H1 (cell line): Measurements from ENCODE around the gene DOCK8. TPM values are rescaled to one million over a fixed set of nuclear protein-coding genes. Genes with fewer than 3 reads are reported as not detected.

Source experiments
- CTCF ChIA-PET: fragments of 300-600 bp; sonication (Branson Sonifier 250); formaldehyde crosslinking; loops from one replicate; lab custom pipeline; 2021; ENCODE audit not compliant: partially characterized antibody; lab: Charles Lee
- POLR2A ChIA-PET: fragments of 300-600 bp; sonication (Branson Sonifier 250); formaldehyde crosslinking; loops from one replicate; lab custom pipeline; 2021; ENCODE audit warnings: inconsistent platforms; ENCODE audit not compliant: partially characterized antibody; lab: Charles Lee
- DNase-seq, 2 experiments: peaks; one replicate each; pipeline versions ENCODE4 v3.0.0 to v3.0.0-alpha.2; 2010 to 2022; ENCODE audit warnings: low spot score in 2 of 2, low read depth in 1 of 2, mixed read lengths in 1 of 2
- FAIRE-seq: peaks from 2 replicates; lab custom pipeline; 2011; peaks lifted over from hg19 to GRCh38; lab: Jason Lieb, UNC
- H2AFZ ChIP-seq: 2 replicates; pipeline ENCODE4 v1.8.1; 2012; ENCODE audit warnings: low read length, inconsistent platforms
- H2AK5ac ChIP-seq: 2 replicates; pipeline ENCODE4 v1.6.1; 2013; ENCODE audit warnings: low read depth, low read length
- H2BK120ac ChIP-seq: replicated peaks from 2 replicates; pipeline ENCODE3; 2013; ENCODE audit warnings: low read depth, low read length, inconsistent platforms
- H2BK12ac ChIP-seq: 2 replicates; pipeline ENCODE4 v1.6.1; 2013; ENCODE audit warnings: low read depth, low read length
- H2BK15ac ChIP-seq: 2 replicates; pipeline ENCODE4 v1.6.1; 2013; ENCODE audit warnings: low read length
- H2BK20ac ChIP-seq: 2 replicates; pipeline ENCODE4 v1.6.1; 2013; ENCODE audit warnings: low read length
- H2BK5ac ChIP-seq: 2 replicates; pipeline ENCODE4 v1.6.1; 2013; ENCODE audit warnings: low read depth, low read length
- H3K14ac ChIP-seq: 2 replicates; pipeline ENCODE4 v1.6.1; 2013; ENCODE audit warnings: inconsistent platforms; ENCODE audit not compliant: insufficient read length
- H3K18ac ChIP-seq: 2 replicates; pipeline ENCODE4 v1.6.1; 2013; ENCODE audit warnings: low read length; ENCODE audit errors: extremely low read depth
- H3K23ac ChIP-seq: 2 replicates; pipeline ENCODE4 v1.6.1; 2013; ENCODE audit warnings: inconsistent platforms; ENCODE audit not compliant: insufficient read length
- H3K23me2 ChIP-seq: 2 replicates; pipeline ENCODE4 v1.6.1; 2013; ENCODE audit warnings: low read depth, low read length
- H3K27ac ChIP-seq: 2 replicates; pipeline ENCODE4 v1.6.1; 2011; ENCODE audit warnings: low read depth, low read length, inconsistent platforms
- H3K27me3 ChIP-seq, 4 experiments: replicated peaks in 1 of 4; 1 replicate in 1 of 4; 2 replicates in 3 of 4; pipeline versions ENCODE4 v1.6.1 to v1.8.1; 2011 to 2013; ENCODE audit warnings: low read length in 3 of 4, mild to moderate bottlenecking in 3 of 4, inconsistent platforms in 2 of 4, mixed read lengths in 2 of 4, moderate library complexity in 1 of 4; ENCODE audit not compliant: control insufficient read depth in 3 of 4, insufficient read depth in 3 of 4; ENCODE audit errors: extremely low read depth in 1 of 4
- H3K36me3 ChIP-seq, 4 experiments: 2 replicates each; pipeline versions ENCODE4 v1.6.1 to v1.8.1; 2011 to 2013; ENCODE audit warnings: mild to moderate bottlenecking in 4 of 4, low read length in 3 of 4, moderate library complexity in 2 of 4, control low read depth in 1 of 4, inconsistent platforms in 1 of 4; ENCODE audit not compliant: insufficient read depth in 4 of 4, control insufficient read depth in 2 of 4
- H3K4ac ChIP-seq: replicated peaks from 2 replicates; pipeline ENCODE3; 2013; ENCODE audit warnings: low read length, low read depth, mixed read lengths, inconsistent platforms; ENCODE audit not compliant: insufficient read length
- H3K4me1 ChIP-seq, 4 experiments: replicated peaks in 1 of 4; 1 replicate in 1 of 4; 2 replicates in 3 of 4; pipeline versions ENCODE4 v1.6.1 to v1.8.1; 2011 to 2013; ENCODE audit warnings: low read length in 3 of 4, inconsistent platforms in 2 of 4, mixed read lengths in 1 of 4; ENCODE audit not compliant: insufficient read depth in 4 of 4, control insufficient read depth in 3 of 4
- H3K4me2 ChIP-seq, 2 experiments: 2 replicates each; pipeline versions ENCODE4 v1.6.1 to v1.8.1; 2011 to 2013; ENCODE audit warnings: low read depth in 2 of 2, low read length in 2 of 2, control low read depth in 1 of 2, inconsistent platforms in 1 of 2, mild to moderate bottlenecking in 1 of 2; ENCODE audit not compliant: insufficient read depth in 1 of 2
- H3K4me3 ChIP-seq, 4 experiments: fragments of 200-600, 300-600 bp in 1 of 4; sonication (generic), shearing (Covaris generic), sonication (Bioruptor Twin) in 1 of 4; 2 replicates each; pipeline versions ENCODE4 v1.5.1 to v1.8.1; 2011 to 2016; ENCODE audit warnings: low read length in 4 of 4, low read depth in 3 of 4, control low read depth in 2 of 4, inconsistent platforms in 2 of 4, mild to moderate bottlenecking in 2 of 4, mixed read lengths in 1 of 4, moderate library complexity in 1 of 4; ENCODE audit not compliant: insufficient read depth in 2 of 4; ENCODE audit errors: extremely low read depth in 1 of 4
- H3K56ac ChIP-seq: replicated peaks from 2 replicates; pipeline ENCODE3; 2013; ENCODE audit warnings: low read depth, mild to moderate bottlenecking, mixed read lengths, low read length, inconsistent platforms; ENCODE audit not compliant: insufficient read length
- H3K79me1 ChIP-seq: 2 replicates; pipeline ENCODE4 v1.6.1; 2013; ENCODE audit warnings: low read depth, low read length, control low read depth
- H3K79me2 ChIP-seq, 2 experiments: 2 replicates each; pipeline versions ENCODE4 v1.6.1 to v1.8.1; 2012 to 2013; ENCODE audit warnings: low read length in 2 of 2, mild to moderate bottlenecking in 2 of 2, inconsistent platforms in 1 of 2; ENCODE audit not compliant: insufficient read depth in 2 of 2, control insufficient read depth in 1 of 2
- H3K9ac ChIP-seq, 4 experiments: replicated peaks in 1 of 4; 1 replicate in 1 of 4; 2 replicates in 3 of 4; pipeline versions ENCODE4 v1.6.1 to v1.8.1; 2011 to 2013; ENCODE audit warnings: low read depth in 3 of 4, low read length in 3 of 4, control low read depth in 2 of 4, mild to moderate bottlenecking in 2 of 4, moderate library complexity in 2 of 4, inconsistent platforms in 1 of 4; ENCODE audit errors: extremely low read depth in 1 of 4
- H3K9me3 ChIP-seq, 2 experiments: 2 replicates each; pipeline versions ENCODE4 v1.6.1 to v1.8.1; 2012 to 2013; ENCODE audit warnings: mild to moderate bottlenecking in 2 of 2, moderate library complexity in 2 of 2, control low read depth in 1 of 2, inconsistent platforms in 1 of 2, low read depth in 1 of 2, low read length in 1 of 2, mixed read lengths in 1 of 2; ENCODE audit not compliant: insufficient read depth in 2 of 2
- H4K20me1 ChIP-seq, 2 experiments: replicated peaks in 1 of 2; 2 replicates each; pipeline versions ENCODE3 to v1.8.1; 2011 to 2013; ENCODE audit warnings: inconsistent platforms in 2 of 2, low read length in 2 of 2, mild to moderate bottlenecking in 1 of 2; ENCODE audit not compliant: insufficient read depth in 2 of 2, control insufficient read depth in 1 of 2
- H4K5ac ChIP-seq: 2 replicates; pipeline ENCODE4 v1.6.1; 2013; ENCODE audit warnings: low read length, low read depth, mixed read lengths, inconsistent platforms; ENCODE audit not compliant: insufficient read length
- H4K8ac ChIP-seq: 2 replicates; pipeline ENCODE4 v1.8.0; 2013; ENCODE audit warnings: mild to moderate bottlenecking, moderate library complexity, low read length, inconsistent platforms; ENCODE audit not compliant: insufficient read depth; ENCODE audit errors: extremely low read depth
- H4K91ac ChIP-seq: replicated peaks from 2 replicates; pipeline ENCODE3; 2013; ENCODE audit warnings: low read length, mixed read lengths, inconsistent platforms; ENCODE audit not compliant: insufficient read length
- WGBS, 2 experiments: shearing (Covaris generic) in 1 of 2; methylation state at CpG; one replicate each; pipeline versions ENCODE4 v1.1.6 to v1.1.7; 2013 to 2015; ENCODE audit warnings: low lambda C conversion rate in 2 of 2, mixed read lengths in 2 of 2, inconsistent platforms in 1 of 2, low coverage in 1 of 2, missing lambda C conversion rate in 1 of 2; ENCODE audit not compliant: insufficient replicate concordance in 2 of 2, insufficient coverage in 1 of 2, insufficient read length in 1 of 2; ENCODE audit errors: extremely low coverage in 1 of 2, missing lambda C conversion rate in 1 of 2; 5-methylcytosine and 5-hydroxymethylcytosine counted together
- polyA plus RNA-seq, 7 experiments: library from polyadenylated mRNA; depleted of rRNA in 3 of 7; stranded (reverse) in 5 of 7; unstranded in 2 of 7; fragments of >200 nt in 5 of 7; fragments of 200-250 nt in 2 of 7; gene quantifications; 1 replicate in 5 of 7; 2 replicates in 1 of 7; 4 replicates in 1 of 7; pipeline versions ENCODE4 v1.2.1 to v1.2.3, GENCODE V29; 2011 to 2013; ENCODE audit warnings: missing spikeins in 2 of 7, mixed read lengths in 2 of 7
- total RNA-seq: library from RNA; stranded (reverse); fragmentation: NEBNext Ultra II Directional; extraction: Animal tissue kit (Norgen Biotek cat#: 25700); gene quantifications from 2 replicates; pipeline ENCODE4 v1.2.1, GENCODE V29; 2021

DOCK8 gene
- total and polyA plus RNA-seq, 2 of the 8 experiments (the other 6 are each of a cell fraction or from before 2014, with no cell fraction given): 0.57 to 2.0 TPM

- no peak overlapping the region for H4K5ac ChIP-seq
Measured at GRCh38 chr9:250625-251024, 36.0 kb downstream of the DOCK8 start.

More at GRCh38 chr9:250625-251024, 36.0 kb downstream of the DOCK8 start:
- H2BK5ac ChIP-seq: no peak overlapping the region
- H3K23ac ChIP-seq: no peak overlapping the region
- H3K18ac ChIP-seq: no peak overlapping the region
- H3K79me2 ChIP-seq: no peaks in the 10 kb centered on the region
- H3K79me1 ChIP-seq: no peaks in the 10 kb centered on the region
- FAIRE-seq: no peak
- 59% methylated on average over 5 of the region's 5 CpGs; no CpG with 5 or more reads in 1 of the 2 experiments for WGBS, 2 experiments
- no peak overlapping the region for H3K4ac ChIP-seq
- H4K20me1 ChIP-seq: no peaks in the 10 kb centered on the region
- POLR2A ChIA-PET: no interaction called here
- CTCF ChIA-PET: interaction anchor here (1.7 kb wide), 1 partner anchor 14 kb away, joined by 4 read pairs; no protein-coding TSS in a partner anchor
- H3K36me3 ChIP-seq: no peaks in the 10 kb centered on the region
- H3K27ac ChIP-seq: no peak overlapping the region
- no peak overlapping the region for H2BK12ac ChIP-seq
- H3K4me2 ChIP-seq: no peak overlapping the region
- H4K91ac ChIP-seq: no peak overlapping the region
- no peak overlapping the region for H2AK5ac ChIP-seq
- no peaks in the 10 kb centered on the region for H3K27me3 ChIP-seq
- no peak overlapping the region for H3K14ac ChIP-seq
- no peak overlapping the region for H3K9ac ChIP-seq
- no peak overlapping the region for H2BK20ac ChIP-seq
- H3K9me3 ChIP-seq: no peaks in the 10 kb centered on the region
- H3K4me1 ChIP-seq: no peaks in the 10 kb centered on the region
- H2BK15ac ChIP-seq: no peak overlapping the region
- DNase-seq: no peak
- H3K4me3 ChIP-seq: no peak overlapping the region
- H4K8ac ChIP-seq: no peak overlapping the region
- no peaks in the 10 kb centered on the region; the same call in 1 of the 2 replicates for H3K23me2 ChIP-seq
- H2BK120ac ChIP-seq: no peak overlapping the region
- H3K56ac ChIP-seq: no peak overlapping the region
- H2AFZ ChIP-seq: no peak overlapping the region
